H1 (cell line): ENCODE measurements around the gene DHRS1. TPM values are rescaled to one million over a fixed set of nuclear protein-coding genes. Genes with fewer than 3 reads are reported as not detected.

Experiments used
- CTCF ChIA-PET: fragments of 300-600 bp; sonication (Branson Sonifier 250); formaldehyde crosslinking; loops from one replicate; lab custom pipeline; 2021; ENCODE audit not compliant: partially characterized antibody; lab: Charles Lee
- POLR2A ChIA-PET: fragments of 300-600 bp; sonication (Branson Sonifier 250); formaldehyde crosslinking; loops from one replicate; lab custom pipeline; 2021; ENCODE audit warnings: inconsistent platforms; ENCODE audit not compliant: partially characterized antibody; lab: Charles Lee
- DNase-seq, 2 experiments: peaks; one replicate each; pipeline versions ENCODE4 v3.0.0 to v3.0.0-alpha.2; 2010 to 2022; ENCODE audit warnings: low spot score in 2 of 2, low read depth in 1 of 2, mixed read lengths in 1 of 2
- FAIRE-seq: peaks from 2 replicates; lab custom pipeline; 2011; peaks lifted over from hg19 to GRCh38; lab: Jason Lieb, UNC
- H2AFZ ChIP-seq: 2 replicates; pipeline ENCODE4 v1.8.1; 2012; ENCODE audit warnings: low read length, inconsistent platforms
- H2AK5ac ChIP-seq: 2 replicates; pipeline ENCODE4 v1.6.1; 2013; ENCODE audit warnings: low read depth, low read length
- H2BK120ac ChIP-seq: replicated peaks from 2 replicates; pipeline ENCODE3; 2013; ENCODE audit warnings: low read depth, low read length, inconsistent platforms
- H2BK12ac ChIP-seq: 2 replicates; pipeline ENCODE4 v1.6.1; 2013; ENCODE audit warnings: low read depth, low read length
- H2BK15ac ChIP-seq: 2 replicates; pipeline ENCODE4 v1.6.1; 2013; ENCODE audit warnings: low read length
- H2BK20ac ChIP-seq: 2 replicates; pipeline ENCODE4 v1.6.1; 2013; ENCODE audit warnings: low read length
- H2BK5ac ChIP-seq: 2 replicates; pipeline ENCODE4 v1.6.1; 2013; ENCODE audit warnings: low read depth, low read length
- H3K14ac ChIP-seq: 2 replicates; pipeline ENCODE4 v1.6.1; 2013; ENCODE audit warnings: inconsistent platforms; ENCODE audit not compliant: insufficient read length
- H3K18ac ChIP-seq: 2 replicates; pipeline ENCODE4 v1.6.1; 2013; ENCODE audit warnings: low read length; ENCODE audit errors: extremely low read depth
- H3K23ac ChIP-seq: 2 replicates; pipeline ENCODE4 v1.6.1; 2013; ENCODE audit warnings: inconsistent platforms; ENCODE audit not compliant: insufficient read length
- H3K23me2 ChIP-seq: 2 replicates; pipeline ENCODE4 v1.6.1; 2013; ENCODE audit warnings: low read depth, low read length
- H3K27ac ChIP-seq: 2 replicates; pipeline ENCODE4 v1.6.1; 2011; ENCODE audit warnings: low read depth, low read length, inconsistent platforms
- H3K27me3 ChIP-seq, 4 experiments: replicated peaks in 1 of 4; 1 replicate in 1 of 4; 2 replicates in 3 of 4; pipeline versions ENCODE4 v1.6.1 to v1.8.1; 2011 to 2013; ENCODE audit warnings: low read length in 3 of 4, mild to moderate bottlenecking in 3 of 4, inconsistent platforms in 2 of 4, mixed read lengths in 2 of 4, moderate library complexity in 1 of 4; ENCODE audit not compliant: control insufficient read depth in 3 of 4, insufficient read depth in 3 of 4; ENCODE audit errors: extremely low read depth in 1 of 4
- H3K36me3 ChIP-seq, 4 experiments: 2 replicates each; pipeline versions ENCODE4 v1.6.1 to v1.8.1; 2011 to 2013; ENCODE audit warnings: mild to moderate bottlenecking in 4 of 4, low read length in 3 of 4, moderate library complexity in 2 of 4, control low read depth in 1 of 4, inconsistent platforms in 1 of 4; ENCODE audit not compliant: insufficient read depth in 4 of 4, control insufficient read depth in 2 of 4
- H3K4ac ChIP-seq: replicated peaks from 2 replicates; pipeline ENCODE3; 2013; ENCODE audit warnings: low read length, low read depth, mixed read lengths, inconsistent platforms; ENCODE audit not compliant: insufficient read length
- H3K4me1 ChIP-seq, 4 experiments: replicated peaks in 1 of 4; 1 replicate in 1 of 4; 2 replicates in 3 of 4; pipeline versions ENCODE4 v1.6.1 to v1.8.1; 2011 to 2013; ENCODE audit warnings: low read length in 3 of 4, inconsistent platforms in 2 of 4, mixed read lengths in 1 of 4; ENCODE audit not compliant: insufficient read depth in 4 of 4, control insufficient read depth in 3 of 4
- H3K4me2 ChIP-seq, 2 experiments: 2 replicates each; pipeline versions ENCODE4 v1.6.1 to v1.8.1; 2011 to 2013; ENCODE audit warnings: low read depth in 2 of 2, low read length in 2 of 2, control low read depth in 1 of 2, inconsistent platforms in 1 of 2, mild to moderate bottlenecking in 1 of 2; ENCODE audit not compliant: insufficient read depth in 1 of 2
- H3K4me3 ChIP-seq, 4 experiments: fragments of 200-600, 300-600 bp in 1 of 4; sonication (generic), shearing (Covaris generic), sonication (Bioruptor Twin) in 1 of 4; 2 replicates each; pipeline versions ENCODE4 v1.5.1 to v1.8.1; 2011 to 2016; ENCODE audit warnings: low read length in 4 of 4, low read depth in 3 of 4, control low read depth in 2 of 4, inconsistent platforms in 2 of 4, mild to moderate bottlenecking in 2 of 4, mixed read lengths in 1 of 4, moderate library complexity in 1 of 4; ENCODE audit not compliant: insufficient read depth in 2 of 4; ENCODE audit errors: extremely low read depth in 1 of 4
- H3K56ac ChIP-seq: replicated peaks from 2 replicates; pipeline ENCODE3; 2013; ENCODE audit warnings: low read depth, mild to moderate bottlenecking, mixed read lengths, low read length, inconsistent platforms; ENCODE audit not compliant: insufficient read length
- H3K79me1 ChIP-seq: 2 replicates; pipeline ENCODE4 v1.6.1; 2013; ENCODE audit warnings: low read depth, low read length, control low read depth
- H3K79me2 ChIP-seq, 2 experiments: 2 replicates each; pipeline versions ENCODE4 v1.6.1 to v1.8.1; 2012 to 2013; ENCODE audit warnings: low read length in 2 of 2, mild to moderate bottlenecking in 2 of 2, inconsistent platforms in 1 of 2; ENCODE audit not compliant: insufficient read depth in 2 of 2, control insufficient read depth in 1 of 2
- H3K9ac ChIP-seq, 4 experiments: replicated peaks in 1 of 4; 1 replicate in 1 of 4; 2 replicates in 3 of 4; pipeline versions ENCODE4 v1.6.1 to v1.8.1; 2011 to 2013; ENCODE audit warnings: low read depth in 3 of 4, low read length in 3 of 4, control low read depth in 2 of 4, mild to moderate bottlenecking in 2 of 4, moderate library complexity in 2 of 4, inconsistent platforms in 1 of 4; ENCODE audit errors: extremely low read depth in 1 of 4
- H3K9me3 ChIP-seq, 2 experiments: 2 replicates each; pipeline versions ENCODE4 v1.6.1 to v1.8.1; 2012 to 2013; ENCODE audit warnings: mild to moderate bottlenecking in 2 of 2, moderate library complexity in 2 of 2, control low read depth in 1 of 2, inconsistent platforms in 1 of 2, low read depth in 1 of 2, low read length in 1 of 2, mixed read lengths in 1 of 2; ENCODE audit not compliant: insufficient read depth in 2 of 2
- H4K20me1 ChIP-seq, 2 experiments: replicated peaks in 1 of 2; 2 replicates each; pipeline versions ENCODE3 to v1.8.1; 2011 to 2013; ENCODE audit warnings: inconsistent platforms in 2 of 2, low read length in 2 of 2, mild to moderate bottlenecking in 1 of 2; ENCODE audit not compliant: insufficient read depth in 2 of 2, control insufficient read depth in 1 of 2
- H4K5ac ChIP-seq: 2 replicates; pipeline ENCODE4 v1.6.1; 2013; ENCODE audit warnings: low read length, low read depth, mixed read lengths, inconsistent platforms; ENCODE audit not compliant: insufficient read length
- H4K8ac ChIP-seq: 2 replicates; pipeline ENCODE4 v1.8.0; 2013; ENCODE audit warnings: mild to moderate bottlenecking, moderate library complexity, low read length, inconsistent platforms; ENCODE audit not compliant: insufficient read depth; ENCODE audit errors: extremely low read depth
- H4K91ac ChIP-seq: replicated peaks from 2 replicates; pipeline ENCODE3; 2013; ENCODE audit warnings: low read length, mixed read lengths, inconsistent platforms; ENCODE audit not compliant: insufficient read length
- CREB1 ChIP-seq: IDR thresholded peaks from 2 replicates; pipeline ENCODE4 v1.6.1; 2012; ENCODE audit warnings: inconsistent platforms
- MAX ChIP-seq: IDR thresholded peaks from 2 replicates; pipeline ENCODE4 v1.6.1; 2012; ENCODE audit warnings: inconsistent platforms
- WGBS, 2 experiments: shearing (Covaris generic) in 1 of 2; methylation state at CpG; one replicate each; pipeline versions ENCODE4 v1.1.6 to v1.1.7; 2013 to 2015; ENCODE audit warnings: low lambda C conversion rate in 2 of 2, mixed read lengths in 2 of 2, inconsistent platforms in 1 of 2, low coverage in 1 of 2, missing lambda C conversion rate in 1 of 2; ENCODE audit not compliant: insufficient replicate concordance in 2 of 2, insufficient coverage in 1 of 2, insufficient read length in 1 of 2; ENCODE audit errors: extremely low coverage in 1 of 2, missing lambda C conversion rate in 1 of 2; 5-methylcytosine and 5-hydroxymethylcytosine counted together
- polyA plus RNA-seq, 7 experiments: library from polyadenylated mRNA; depleted of rRNA in 3 of 7; stranded (reverse) in 5 of 7; unstranded in 2 of 7; fragments of >200 nt in 5 of 7; fragments of 200-250 nt in 2 of 7; gene quantifications; 1 replicate in 5 of 7; 2 replicates in 1 of 7; 4 replicates in 1 of 7; pipeline versions ENCODE4 v1.2.1 to v1.2.3, GENCODE V29; 2011 to 2013; ENCODE audit warnings: missing spikeins in 2 of 7, mixed read lengths in 2 of 7
- total RNA-seq: library from RNA; stranded (reverse); fragmentation: NEBNext Ultra II Directional; extraction: Animal tissue kit (Norgen Biotek cat#: 25700); gene quantifications from 2 replicates; pipeline ENCODE4 v1.2.1, GENCODE V29; 2021

DHRS1 gene
- total and polyA plus RNA-seq, 2 of the 8 experiments (the other 6 are each of a cell fraction or from before 2014, with no cell fraction given) = 8.8 to 31.7 TPM

- H2BK12ac ChIP-seq = no peak overlapping the region
- POLR2A ChIA-PET = interaction anchor here (0.8 to 4.2 kb wide), 12 partner anchors 10 to 59 kb away, joined by 3 to 20 read pairs (median 4); partner anchors contain the start of genes CHMP4A, DHRS1, NOP9 and RABGGTA
- CTCF ChIA-PET = interaction anchor here (1.0 to 9.4 kb wide), 7 partner anchors 23 to 64 kb away, joined by 3 to 163 read pairs (median 14); partner anchors contain the start of genes CIDEB, DHRS1, LTB4R and NOP9
- TF ChIP-seq CREB1 = no peak
- no peak for TF ChIP-seq MAX
These were observed 52.2 kb downstream of the DHRS1 start for GRCh38 chr14:24247422-24247821.

More at GRCh38 chr14:24247422-24247821, 52.2 kb downstream of the DHRS1 start:
- H4K20me1 ChIP-seq = no peaks in the 10 kb centered on the region
- H4K5ac ChIP-seq = no peak overlapping the region
- no peak overlapping the region for H3K56ac ChIP-seq
- H3K18ac ChIP-seq = no peak overlapping the region
- H3K27ac ChIP-seq = no peak overlapping the region
- no peak for FAIRE-seq
- H2AFZ ChIP-seq = no peak overlapping the region
- H2BK15ac ChIP-seq = no peak overlapping the region
- H3K14ac ChIP-seq = no peak overlapping the region
- H4K8ac ChIP-seq = no peak overlapping the region
- H3K27me3 ChIP-seq = no peaks in the 10 kb centered on the region
- no peak overlapping the region for H4K91ac ChIP-seq
- H2BK120ac ChIP-seq = no peak overlapping the region
- no peak overlapping the region for H3K9ac ChIP-seq
- no peak overlapping the region for H3K4me3 ChIP-seq
- H3K23me2 ChIP-seq = peaks cover 2% of the 10 kb centered on the region; the same call in 1 of the 2 replicates
- H3K79me1 ChIP-seq = no peaks in the 10 kb centered on the region
- no peaks in the 10 kb centered on the region for H3K79me2 ChIP-seq
- no peak overlapping the region for H2BK5ac ChIP-seq
- H3K4me2 ChIP-seq = no peak overlapping the region
- no peak overlapping the region for H2AK5ac ChIP-seq
- H3K4me1 ChIP-seq = peaks cover 0 to 4% (median 0%) of the 10 kb centered on the region in 4 experiments; a peak in 2 of 7 replicates
- no peak for DNase-seq
- WGBS, 2 experiments = 84 to 100% methylated on average over 2 to 6 of the region's 7 CpGs
- no peaks in the 10 kb centered on the region for H3K36me3 ChIP-seq
- no peak overlapping the region for H3K4ac ChIP-seq
- H2BK20ac ChIP-seq = no peak overlapping the region
- no peaks in the 10 kb centered on the region for H3K9me3 ChIP-seq
- no peak overlapping the region for H3K23ac ChIP-seq
